GM19328 (cell line): ENCODE results near the gene CLNK.

Source experiments
- ATAC-seq: cut with Tn5 transposase; IDR thresholded peaks from one replicate; pipeline ENCODE4 v1.9.1; 2021; ENCODE audit warnings: mild to moderate bottlenecking, moderate library complexity; ENCODE audit not compliant: unreplicated experiment

Gene CLNK

DNA sequence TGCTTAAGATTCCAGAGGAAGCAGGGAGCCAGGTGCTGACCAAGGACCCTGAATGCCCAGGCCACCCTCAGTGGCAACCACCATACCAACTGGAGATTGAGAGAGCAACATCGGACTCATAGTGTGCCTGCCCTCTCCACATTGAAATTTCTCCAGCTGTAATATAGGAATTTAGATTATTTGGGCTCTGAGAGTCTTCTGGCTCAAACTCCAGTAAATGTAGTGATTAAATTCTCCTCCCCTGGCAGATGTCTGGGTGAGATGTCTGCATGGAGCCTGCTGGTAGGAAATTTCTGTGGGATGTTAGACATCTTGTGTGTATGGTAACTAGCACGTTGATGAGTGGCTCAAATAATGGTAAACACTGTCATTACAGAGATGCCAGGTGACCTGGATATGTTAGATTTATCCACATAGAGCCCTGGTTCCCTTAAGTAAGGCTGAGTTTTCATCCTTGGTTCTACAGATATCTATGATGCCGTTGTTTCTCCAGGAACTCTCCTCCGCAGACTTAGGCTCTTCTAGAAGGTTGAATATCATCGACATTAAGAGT, 70.6 kb downstream of the CLNK start:
- no peak for ATAC-seq

DNA sequence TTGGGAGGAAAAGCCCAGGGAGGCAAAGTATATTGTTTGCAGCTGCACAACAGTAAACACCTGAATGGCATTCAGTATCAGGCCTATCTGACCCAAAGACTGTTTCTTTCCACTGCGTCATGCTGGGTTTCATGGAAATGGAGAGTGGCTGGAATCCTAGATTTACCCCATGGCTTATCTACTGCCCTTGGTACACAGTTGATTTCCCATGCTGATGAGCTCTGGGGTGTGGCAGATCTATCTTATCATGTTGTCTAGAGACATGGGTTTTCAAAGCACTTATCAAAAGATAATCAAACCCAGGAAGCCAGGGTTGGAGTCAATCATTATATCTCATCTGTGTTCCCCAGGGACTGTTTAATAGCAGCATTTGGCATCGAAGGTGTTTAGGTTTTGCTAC, 72.1 kb downstream of the CLNK start:
- no peak for ATAC-seq

- ATAC-seq: no peak
Measured at GRCh38 chr4:10611673-10612072, 72.9 kb downstream of the CLNK start.

- ATAC-seq: no peak
Measured at GRCh38 chr4:10608501-10609219, 75.9 kb downstream of the CLNK start.

DNA sequence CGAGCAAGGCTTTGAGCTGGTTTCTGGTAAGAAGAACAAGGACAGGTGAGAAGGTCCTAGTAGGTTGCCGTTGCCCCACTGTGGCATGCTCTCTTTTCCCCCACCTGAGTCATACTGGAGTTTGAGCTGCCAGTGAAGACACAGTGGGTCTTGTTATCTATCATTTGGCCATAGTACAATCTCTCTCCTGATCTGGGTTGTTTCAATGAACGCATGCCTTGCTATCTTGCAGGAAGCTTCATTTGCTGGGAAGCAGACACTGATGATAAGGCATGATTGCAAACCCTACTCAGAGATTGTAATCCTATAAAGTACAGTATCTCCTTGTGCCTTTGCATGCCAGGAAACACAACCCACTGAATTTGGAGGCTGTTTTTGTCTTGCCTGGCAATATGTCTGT, 77.4 kb downstream of the CLNK start:
- ATAC-seq: no peak

DNA sequence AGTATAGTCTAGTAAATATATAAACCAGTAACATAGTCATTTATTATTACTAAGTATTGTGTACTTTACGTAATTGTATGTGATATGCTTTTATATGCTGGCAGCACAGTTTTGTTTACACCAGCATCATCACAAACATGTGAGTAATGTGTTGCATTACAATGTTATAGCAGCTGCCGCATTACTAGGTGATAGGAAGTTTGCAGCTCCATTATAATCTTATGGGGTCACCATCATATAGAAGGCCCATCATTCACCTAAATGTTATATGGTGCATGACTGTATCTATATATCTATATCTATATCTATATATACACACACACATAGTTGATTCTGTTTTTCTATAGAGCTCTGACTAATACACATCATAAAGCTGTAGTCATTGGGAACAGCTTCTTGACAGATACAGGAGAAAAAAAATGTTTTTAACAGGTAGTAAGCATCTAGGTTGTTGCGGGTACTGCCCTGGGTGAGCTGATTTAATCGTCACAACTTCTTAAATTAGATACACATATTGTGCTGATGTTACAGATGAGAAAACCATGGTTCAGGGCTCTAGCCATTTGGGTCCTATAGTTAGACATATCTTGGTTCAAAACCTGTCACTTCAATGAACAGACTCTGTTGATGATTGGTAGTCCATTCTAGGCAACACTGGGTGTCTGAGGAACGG, 77.9 kb downstream of the CLNK start:
- no peak for ATAC-seq

GRCh38 chr4:10605746-10606482, 78.7 kb downstream of the CLNK start:
- ATAC-seq: no peak

DNA sequence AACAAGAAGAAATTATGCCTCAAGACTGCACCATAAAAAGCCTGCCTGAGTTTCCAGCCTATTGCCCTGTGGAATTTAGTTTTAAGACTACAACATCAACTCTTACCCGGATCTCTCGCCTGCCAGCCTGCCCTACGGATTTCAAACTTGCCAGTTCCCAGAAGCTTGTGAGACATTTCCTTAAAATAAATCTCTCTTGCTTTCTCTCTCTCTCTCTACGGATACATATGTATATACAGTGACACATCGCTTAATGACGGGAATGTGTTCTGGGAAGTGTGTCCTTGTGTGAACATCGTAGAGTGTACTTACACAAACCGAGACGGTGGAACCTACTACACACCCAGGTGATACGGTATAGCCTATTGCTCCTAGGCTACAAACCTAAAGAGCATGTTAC, 79.5 kb downstream of the CLNK start:
- no peak for ATAC-seq

DNA sequence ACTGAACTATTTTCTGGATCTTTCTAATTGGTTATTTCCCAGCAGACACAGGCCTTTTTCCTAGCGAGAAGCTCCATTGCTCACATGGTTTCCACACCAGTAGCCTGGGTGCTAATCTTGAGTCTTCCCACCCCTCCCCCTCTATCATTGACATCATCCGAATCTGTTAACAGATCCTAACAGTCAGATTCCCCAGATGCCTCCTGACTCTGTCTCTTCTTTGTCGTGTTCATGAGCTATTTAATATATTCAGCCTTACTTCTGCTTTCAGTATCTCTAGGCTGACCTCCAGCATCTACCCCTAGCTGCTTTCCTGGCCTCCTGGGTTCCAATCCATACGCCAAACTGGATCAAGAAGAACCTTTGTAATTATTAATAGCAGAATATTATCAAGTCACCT, 85.0 kb downstream of the CLNK start:
- ATAC-seq: no peak

- ATAC-seq: no peak
Measured at GRCh38 chr4:10598829-10599228, 85.7 kb downstream of the CLNK start.

GRCh38 chr4:10596586-10597290, 87.8 kb downstream of the CLNK start:
- no peak for ATAC-seq

GRCh38 chr4:10593130-10593529, 91.4 kb downstream of the CLNK start:
- no peak for ATAC-seq

DNA sequence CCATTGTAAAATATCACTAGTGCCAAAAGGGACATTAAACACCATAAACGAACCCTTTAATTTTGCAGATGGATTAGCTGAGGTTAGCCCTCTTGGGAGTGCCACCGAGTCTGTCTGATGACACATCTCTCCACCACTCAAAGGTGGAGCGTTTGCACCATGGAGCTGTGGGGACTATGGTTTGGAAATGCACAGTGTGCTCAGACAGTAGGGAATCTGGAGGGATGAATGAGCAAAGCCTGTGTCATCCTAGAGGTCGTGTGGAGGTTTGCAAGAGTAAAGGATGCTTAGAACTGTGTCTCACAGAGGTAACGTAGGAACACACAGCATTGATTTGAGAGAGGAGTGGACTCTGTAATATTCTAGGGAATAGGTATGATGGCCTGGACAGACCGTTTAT, 93.7 kb downstream of the CLNK start:
- no peak for ATAC-seq

DNA sequence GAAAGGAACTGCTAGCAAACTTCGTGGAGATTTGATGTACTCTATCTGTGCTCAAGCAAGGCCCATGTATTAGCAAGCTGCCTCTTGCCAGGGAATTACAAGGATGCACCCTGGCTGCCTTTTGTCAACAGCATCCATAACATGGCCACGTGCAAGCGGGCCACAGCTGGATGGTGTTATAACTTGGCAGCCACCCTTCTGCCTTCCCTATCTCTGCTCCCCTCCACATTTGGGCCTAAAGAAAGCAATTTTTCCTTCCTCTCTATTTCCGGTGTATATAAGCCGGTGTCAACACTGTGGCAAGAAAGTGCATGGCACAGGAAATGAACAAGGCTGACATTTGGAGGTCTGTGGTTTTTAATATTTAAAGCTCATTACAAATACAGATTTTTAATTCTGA, 94.8 kb downstream of the CLNK start:
- no peak for ATAC-seq

DNA sequence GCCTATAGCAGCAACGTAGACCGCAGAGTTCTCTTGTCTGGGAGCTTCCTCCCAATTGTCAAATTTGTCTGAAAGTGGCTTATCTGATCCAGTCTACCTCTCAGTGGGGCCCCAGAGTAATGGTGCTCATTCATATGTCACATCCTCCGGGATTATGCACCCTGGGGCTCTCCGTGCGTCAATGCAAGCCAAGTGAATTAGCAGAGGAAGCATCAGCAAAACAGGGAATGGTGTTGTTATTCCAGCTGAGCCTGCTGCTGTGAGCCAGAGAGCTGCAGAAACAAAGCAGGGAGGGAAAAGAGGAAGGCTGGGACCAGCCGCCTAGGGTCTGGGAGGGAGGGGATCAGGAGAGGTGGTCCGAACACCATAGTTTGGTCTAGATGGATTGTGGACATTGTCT, 95.2 kb downstream of the CLNK start:
- ATAC-seq: no peak

DNA sequence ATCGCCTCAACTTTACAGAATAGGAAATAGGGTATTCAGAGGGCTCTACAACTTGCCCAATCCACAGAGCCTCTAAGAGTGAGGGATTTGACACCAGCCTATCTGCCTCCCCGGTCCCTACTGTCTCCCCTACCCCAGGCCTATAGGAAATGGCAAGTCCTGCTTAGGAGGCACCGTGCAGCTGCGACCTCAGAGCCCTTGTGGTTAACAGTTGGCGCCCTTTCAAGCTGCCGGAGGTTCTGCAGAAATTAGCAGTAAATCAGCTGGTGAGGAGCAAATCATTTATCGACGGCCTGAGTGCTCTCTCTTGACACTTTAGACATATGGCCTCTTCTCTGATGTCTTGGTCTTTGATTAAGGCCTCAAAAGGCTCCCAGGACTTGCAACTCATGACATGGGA, 96.9 kb downstream of the CLNK start:
- ATAC-seq: no peak

GRCh38 chr4:10587296-10587695, 97.3 kb downstream of the CLNK start:
- no peak for ATAC-seq

DNA sequence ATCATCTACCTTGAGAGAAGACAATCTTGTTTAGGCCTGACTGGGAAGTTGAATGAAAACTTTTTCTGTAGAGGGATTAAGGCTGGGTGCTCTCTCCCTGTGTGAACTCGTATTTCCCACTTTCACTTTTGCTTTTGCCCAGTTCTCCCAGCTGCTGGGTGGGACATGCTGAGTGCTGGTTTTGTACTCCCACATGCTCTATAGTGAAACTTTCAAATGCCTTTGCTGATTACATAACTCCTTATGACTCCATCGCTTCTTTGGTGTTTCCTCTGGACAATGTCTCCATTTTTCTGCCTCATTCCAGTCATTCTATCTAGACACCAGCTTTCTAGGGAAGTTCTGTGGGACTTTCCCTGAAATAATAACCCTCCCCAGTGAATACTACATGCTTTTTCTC, 100.5 kb downstream of the CLNK start:
- ATAC-seq: peak; percentile 52

GRCh38 chr4:10582951-10583350, 101.6 kb downstream of the CLNK start:
- no peak for ATAC-seq

DNA sequence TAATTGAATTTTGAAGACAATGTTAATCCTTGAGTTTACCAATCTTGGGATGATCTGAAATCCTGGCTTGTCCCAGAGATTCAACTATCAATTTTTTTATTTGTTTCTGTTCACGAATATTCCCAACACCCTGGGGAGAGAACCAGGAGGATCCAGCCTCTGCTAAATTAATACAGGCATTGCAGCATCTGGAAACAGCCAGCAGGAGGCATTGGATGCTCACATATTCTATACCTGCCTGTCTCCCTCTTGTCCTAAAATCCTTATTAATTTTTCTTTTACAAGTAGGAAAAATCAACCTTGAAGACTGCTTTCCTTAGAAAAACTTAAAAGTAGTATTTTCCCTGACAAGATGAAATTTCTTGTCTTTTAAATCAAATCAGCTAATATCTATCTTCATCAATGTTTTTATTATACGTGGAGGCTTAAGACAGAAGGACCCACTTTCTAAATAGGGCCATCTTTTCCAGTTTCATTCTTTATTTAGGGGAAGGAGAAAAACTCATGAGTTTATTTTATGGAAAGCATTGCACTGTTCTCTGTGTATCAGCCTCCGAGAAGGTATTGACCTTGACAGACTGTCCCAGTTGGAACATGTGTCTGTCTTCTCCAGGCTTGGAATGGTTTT, 102.4 kb downstream of the CLNK start:
- ATAC-seq: no peak

- ATAC-seq: no peak
Measured at GRCh38 chr4:10581022-10581421, 103.5 kb downstream of the CLNK start.
